RPMI7951 (cell line): ENCODE results near the gene APPL1. TPM values are rescaled to one million over a fixed set of nuclear protein-coding genes. Genes with fewer than 3 reads are reported as not detected.

Experiments used
- DNase-seq: peaks from one replicate; pipeline ENCODE4 v3.0.0-alpha.2; 2012; ENCODE audit warnings: low read depth
- total RNA-seq: library from RNA; depleted of rRNA; stranded (reverse); fragments of >200 nt; shearing (Covaris generic); gene quantifications from 2 replicates; pipeline ENCODE4 v1.2.3, GENCODE V29; 2014; rRNA removed

APPL1 gene, protein sequence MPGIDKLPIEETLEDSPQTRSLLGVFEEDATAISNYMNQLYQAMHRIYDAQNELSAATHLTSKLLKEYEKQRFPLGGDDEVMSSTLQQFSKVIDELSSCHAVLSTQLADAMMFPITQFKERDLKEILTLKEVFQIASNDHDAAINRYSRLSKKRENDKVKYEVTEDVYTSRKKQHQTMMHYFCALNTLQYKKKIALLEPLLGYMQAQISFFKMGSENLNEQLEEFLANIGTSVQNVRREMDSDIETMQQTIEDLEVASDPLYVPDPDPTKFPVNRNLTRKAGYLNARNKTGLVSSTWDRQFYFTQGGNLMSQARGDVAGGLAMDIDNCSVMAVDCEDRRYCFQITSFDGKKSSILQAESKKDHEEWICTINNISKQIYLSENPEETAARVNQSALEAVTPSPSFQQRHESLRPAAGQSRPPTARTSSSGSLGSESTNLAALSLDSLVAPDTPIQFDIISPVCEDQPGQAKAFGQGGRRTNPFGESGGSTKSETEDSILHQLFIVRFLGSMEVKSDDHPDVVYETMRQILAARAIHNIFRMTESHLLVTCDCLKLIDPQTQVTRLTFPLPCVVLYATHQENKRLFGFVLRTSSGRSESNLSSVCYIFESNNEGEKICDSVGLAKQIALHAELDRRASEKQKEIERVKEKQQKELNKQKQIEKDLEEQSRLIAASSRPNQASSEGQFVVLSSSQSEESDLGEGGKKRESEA
- total RNA-seq = 57.7 and 72.8 TPM in 2 replicates

DNA sequence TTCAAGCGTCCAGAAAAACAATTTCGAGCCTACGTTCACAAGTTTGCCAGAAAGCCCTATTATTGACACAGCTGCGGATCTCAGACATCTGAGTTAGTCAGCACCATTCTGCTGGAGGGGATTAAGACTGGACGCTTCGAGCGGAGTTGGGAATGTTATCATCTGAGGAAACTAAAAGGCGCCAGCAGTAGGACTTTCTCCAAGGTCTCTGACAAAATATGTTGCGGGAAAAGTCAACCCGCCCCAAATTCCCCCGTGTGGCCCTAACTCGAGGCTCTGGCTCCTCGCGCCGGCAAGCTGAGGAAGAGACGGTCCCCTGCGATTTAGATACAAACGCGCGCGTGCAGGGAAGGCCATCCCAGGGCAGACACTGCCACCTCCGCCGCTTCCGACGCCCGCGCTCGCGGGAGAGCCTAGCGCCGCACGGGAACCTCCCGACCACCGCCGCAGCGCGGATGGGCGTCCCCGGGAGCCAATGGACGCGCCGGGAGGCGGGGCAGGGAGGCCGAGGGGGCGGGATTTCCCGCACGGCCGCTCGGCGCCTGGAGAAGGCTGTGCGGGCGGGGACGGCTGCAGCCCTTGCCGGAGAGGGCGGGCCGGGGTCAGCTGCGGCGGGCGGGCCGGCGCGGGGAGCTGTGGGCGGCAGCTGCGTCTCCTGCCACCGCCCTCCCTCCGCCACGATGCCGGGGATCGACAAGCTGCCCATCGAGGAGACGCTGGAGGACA is at the start of gene APPL1:
Gene APPL1 (plus strand): TSS at position 526 of the 726 bp plus-strand sequence. CDS start 155 bp downstream, at position 681.
- peak; percentile 92 for DNase-seq

DNA sequence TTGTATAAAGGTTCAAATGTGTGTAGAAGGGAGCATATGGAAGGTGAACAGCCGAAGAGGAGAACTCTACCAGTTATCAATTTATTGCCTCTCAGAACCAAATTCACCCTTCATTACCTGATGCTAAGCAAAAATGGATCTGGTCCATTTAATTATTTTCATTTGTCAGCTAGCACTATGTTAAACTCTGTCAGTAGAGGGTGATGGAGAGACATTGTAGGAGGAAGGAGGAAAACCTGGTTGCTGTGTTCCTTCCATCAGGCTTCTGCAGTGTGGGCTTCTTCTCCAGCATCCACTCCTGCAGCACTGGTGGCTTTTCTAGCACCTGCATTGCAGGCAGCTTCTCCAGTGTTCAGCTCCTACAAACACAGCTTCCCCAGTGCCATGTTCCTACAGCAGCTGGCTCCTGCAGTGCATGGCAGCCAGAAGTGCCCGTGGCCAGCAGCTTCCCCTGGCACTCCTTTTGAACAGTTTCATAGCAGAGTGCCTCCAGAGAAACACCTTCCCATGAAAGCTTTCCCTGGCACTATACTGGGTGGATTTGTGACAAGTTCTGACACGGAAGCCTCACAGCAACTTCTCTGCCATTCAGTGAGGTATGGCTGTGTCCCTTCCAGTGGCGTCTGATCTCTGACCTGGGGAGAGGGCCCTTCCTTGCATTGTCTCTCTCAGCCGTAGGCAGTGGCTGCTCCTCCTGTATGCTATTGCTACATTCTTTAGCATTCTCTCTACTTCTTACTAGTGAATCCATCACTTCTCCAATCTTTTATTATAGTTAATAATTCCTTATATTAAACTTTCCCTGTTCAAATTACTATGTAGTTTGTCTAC is 47.7 kb upstream of the APPL1 start:
- peak; percentile 35 for DNase-seq

DNA sequence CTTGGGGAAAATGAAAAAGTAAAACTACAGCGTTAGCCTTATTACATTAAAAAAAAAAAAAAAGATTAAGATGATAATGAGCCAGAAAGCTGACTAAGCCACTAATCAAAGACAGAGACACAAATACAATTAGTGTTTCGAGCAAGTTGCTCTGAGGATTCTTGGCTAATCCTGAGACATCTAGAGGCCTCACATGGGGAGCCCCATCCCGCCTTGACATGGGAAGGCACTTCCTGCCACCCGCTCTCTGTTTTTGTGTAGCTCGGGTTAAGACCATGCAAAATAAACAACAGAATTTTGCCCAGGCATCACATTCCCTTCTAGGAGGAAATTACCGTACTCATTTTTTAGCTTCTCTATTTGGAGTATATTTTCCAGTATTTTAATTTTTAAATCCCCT is 43.0 kb upstream of the APPL1 start:
- peak; percentile 13 for DNase-seq

DNA sequence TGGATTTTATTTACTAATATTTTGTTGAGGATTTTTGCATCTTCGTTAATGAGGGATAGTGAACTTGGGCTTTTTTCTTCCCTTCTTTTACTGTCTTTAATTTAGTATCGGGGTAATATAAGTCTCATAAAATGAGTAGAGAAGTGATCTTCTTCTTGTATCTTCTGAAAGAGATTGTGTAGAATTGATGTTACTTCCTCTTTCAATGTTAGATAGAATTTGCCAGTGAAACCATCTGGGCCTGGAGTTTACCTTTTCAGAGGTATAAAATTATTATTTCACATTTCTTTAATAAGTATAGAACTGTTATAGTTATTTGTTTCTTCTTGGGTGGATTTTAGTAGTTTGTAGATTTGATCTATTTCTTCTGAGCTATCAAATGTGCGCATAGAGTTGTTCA is 35.5 kb upstream of the APPL1 start:
- DNase-seq = no peak

DNA sequence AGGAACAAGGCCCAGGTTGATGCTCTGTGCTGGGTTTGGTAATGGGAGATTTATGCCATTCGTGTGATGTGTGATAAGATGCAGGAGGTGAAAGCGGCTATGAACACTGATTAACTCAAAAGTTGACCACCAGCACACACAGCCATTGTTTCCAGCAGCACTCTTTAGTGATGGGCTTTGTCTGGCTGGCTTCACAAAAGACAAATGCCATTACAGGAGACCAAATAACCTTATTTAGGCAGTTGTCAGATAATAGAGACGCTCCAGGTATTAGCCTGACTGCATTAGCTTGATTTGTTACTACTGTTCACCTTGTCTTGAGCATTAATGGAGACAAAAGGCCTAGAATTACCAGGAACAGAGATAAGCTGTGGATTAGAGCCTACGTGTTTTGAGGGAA is 32.9 kb upstream of the APPL1 start:
- no peak for DNase-seq

DNA sequence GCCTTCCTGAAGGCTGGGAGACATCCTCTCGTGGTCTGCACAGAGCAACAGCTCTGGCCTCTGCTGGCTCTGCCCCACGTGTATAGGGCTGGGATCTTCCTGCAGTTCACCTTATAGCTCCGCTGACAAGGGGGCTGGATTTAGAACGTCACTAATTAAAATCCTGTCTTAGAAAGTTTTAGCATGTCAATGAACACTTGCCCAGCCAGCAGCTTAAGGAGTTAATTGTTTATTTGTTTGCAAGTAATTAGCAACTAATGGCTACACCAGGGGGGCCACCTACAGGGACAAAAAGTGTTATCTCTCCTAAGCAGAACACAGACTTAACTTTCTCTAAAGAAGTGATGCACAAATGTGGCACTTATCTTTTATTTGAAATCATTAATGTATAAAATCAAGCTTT is 27.6 kb upstream of the APPL1 start, which contains the start of gene HESX1:
Gene HESX1 (minus strand): TSS at position 84 of the 403 bp plus-strand sequence. CDS start 60 bp downstream, at position 24.
- no peak for DNase-seq

DNA sequence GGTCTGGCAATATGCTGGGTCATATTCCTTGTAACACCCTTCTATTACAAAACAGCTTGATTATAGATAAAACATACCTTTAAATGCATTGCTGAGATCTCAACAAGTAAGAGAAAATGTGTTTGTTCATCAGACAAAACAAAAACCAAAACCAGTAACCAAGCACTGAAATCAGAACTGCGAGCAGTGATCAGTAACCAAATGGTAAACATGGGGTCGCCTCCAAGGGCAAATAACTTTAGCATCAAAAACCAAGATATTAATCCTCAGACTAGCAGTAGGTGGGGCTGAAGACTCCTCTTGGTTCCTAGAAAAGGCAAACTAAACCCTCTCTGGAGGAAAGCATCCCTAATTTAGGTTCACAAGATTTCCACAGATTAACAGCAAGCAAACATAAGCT is 21.1 kb upstream of the APPL1 start:
- DNase-seq = no peak

DNA sequence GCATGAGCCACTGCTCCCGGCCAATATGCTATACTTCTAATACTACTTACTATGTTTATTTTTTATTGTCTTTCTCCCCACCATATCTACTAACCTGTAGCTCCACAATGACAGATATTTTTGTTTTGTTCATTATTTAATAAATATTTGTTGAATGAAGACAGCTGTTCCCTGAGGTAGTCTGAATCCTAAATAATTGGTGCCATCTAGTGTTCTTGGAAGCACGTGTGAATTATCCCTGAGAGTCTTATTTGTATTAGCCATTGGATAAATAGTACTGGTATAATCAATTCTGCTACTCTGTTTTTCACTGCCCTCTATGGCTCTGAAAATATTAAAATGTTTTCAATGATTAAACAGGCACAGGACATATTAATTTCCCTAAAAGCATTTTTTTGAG is 5.6 kb upstream of the APPL1 start:
- DNase-seq = peak; percentile 41

DNA sequence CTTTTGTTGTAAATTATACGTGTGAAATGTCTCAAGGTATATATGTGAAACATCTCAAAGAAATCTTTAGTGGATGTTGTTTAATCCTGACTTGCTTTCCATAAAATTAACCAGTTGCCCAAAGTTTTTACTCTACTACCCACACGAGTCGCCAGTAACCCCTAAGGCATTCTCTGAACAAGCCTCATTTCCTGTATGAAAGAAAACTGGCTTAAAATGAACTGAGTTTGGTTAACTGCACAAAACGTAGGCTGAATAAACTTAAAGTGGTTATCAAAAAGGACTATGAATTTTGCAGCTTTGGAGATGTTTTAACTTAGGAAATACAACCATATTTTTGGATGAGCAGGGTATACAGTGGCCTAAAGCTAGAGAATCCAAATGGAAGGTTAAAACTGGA is 2.7 kb upstream of the APPL1 start:
- DNase-seq = peak; percentile 37

DNA sequence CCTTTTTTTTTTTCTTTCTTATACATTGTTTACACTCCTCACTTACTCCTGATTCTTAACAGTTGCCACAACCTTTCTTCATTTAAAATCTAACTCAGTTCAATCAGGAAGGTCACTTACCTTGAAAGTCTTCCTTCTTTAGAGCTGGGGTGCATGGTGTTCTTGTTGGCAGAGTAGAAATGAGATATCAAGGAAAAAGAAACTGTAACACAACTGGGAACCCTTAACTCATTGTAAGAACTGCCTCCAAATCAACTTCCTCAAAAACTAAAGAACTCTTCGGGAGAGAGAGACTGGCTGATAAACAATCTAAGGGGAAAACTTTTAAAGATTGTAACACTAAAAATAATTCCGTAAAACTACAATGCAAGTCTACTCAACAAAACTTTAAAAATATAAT is 1.4 kb upstream of the APPL1 start:
- DNase-seq = no peak

DNA sequence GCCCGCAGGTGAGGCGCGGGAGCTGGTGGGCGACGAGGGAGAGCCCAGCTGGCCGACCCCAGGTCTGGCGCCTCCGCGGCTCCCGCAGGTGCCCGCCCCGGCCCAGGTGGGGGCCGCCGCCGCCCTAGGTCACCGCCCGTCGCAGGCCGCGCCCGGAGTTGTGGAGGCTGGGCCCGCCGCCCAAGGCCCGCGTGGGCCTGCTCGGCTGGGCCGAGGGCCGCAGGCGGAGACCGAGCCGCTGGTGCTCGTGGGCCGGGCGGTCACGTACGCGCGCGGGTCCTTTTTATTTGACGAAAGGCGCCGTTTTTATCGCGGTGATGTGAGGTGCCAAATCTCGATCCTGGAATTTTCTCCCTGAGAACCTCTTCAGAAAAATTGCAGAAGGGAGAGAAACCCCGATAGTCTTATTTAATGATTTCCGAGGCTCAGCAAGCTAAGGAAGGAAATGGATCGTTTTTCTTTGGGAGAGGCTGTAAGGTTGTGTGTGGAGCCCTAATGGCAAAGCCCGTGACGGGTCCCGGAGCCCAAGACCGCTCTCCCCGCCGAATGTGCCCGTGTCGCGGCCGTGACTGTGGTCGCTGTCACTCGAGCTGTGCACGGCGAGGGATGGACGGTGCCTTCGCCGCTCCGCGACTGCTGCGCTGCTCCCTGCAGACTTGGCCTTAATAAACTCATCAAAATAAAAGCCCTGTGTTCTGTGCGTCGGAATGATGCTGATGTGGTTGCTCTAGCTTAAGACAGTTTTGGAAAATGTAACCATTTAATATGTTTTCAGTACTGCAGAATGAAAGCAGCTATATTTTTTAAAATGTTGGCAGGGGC is 612 bp downstream of the APPL1 start:
- peak; percentile 59 for DNase-seq

DNA sequence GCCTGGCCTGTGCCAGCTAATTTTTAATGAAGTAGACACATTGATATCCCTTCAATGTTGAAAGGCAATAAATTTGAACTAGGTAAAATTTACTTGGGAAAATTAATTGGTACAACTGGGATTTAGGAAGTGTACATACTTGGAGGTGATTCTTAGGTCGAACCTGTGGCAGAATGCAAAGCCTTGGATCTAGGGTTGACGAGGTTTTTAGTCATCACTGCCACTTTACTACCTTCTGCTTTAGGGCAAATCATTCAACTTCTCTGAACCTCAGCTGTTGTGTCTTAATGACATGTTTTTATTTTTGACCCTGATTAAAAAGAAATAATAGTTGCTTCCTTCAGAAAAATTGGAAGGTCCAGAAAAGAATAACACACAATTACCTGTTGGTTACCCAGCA is 2.5 kb downstream of the APPL1 start:
- peak; percentile 6 for DNase-seq

DNA sequence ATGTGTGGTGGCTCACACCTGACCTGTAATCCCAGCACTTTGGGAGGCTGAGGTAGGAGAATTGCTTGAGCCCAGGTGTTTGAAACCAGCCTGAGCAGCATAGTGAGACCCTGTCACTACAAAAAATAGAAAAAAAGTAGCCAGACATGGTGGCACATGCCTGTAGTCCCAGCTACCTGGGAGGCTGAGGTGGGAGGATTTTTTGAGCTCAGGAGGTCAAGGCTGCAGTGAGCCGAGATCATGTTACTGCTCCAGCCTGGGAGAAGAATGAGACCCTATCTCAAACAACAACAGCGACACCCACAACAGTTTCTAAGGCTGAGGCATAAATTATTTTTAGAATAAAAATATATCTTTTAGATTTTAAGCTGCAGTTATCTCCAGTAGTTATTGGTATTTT is 6.3 kb downstream of the APPL1 start:
- DNase-seq = no peak

DNA sequence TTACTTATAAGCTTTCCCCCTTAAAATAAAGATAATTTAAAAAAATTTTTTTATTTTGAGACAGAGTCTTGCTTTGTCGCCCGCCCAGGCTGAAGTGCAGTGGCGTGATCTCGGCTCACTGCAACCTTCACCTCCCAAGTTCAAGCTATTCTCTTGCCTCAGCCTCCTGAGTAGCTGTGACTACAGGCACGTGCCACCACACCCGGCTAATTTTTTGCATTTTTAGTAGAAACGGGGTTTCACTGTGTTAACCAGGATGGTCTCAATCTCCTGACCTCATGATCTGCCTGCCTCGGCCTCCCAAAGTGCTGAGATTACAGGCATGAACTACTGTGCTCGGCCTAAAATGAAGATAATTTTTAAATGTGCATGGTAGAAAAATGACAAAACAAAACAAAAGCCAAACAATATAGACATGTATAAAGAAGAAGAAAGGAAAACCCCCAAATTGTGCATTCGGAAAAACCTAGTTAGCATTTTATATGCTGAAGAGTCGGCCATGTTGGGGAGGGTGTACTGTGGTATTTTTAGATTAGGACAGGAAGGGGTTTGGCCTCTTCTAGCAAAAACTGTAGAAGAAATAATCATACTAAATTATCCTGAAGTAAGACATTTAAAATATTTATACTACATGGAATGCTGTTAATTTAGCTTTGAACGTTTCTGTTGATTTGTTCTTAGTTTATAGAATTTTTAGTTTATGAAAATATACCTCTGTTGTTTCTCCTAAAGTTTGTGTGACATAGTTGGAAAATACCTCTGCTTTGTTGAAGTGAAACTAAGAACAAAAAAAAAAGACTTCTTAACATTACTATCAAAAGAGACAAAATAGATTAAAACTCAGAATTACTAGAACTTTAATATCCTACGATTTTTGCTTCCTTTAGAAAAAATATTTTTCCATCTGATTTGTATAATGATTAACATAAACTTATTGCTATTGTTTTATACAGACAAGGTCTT is 7.4 kb downstream of the APPL1 start:
- DNase-seq = no peak

DNA sequence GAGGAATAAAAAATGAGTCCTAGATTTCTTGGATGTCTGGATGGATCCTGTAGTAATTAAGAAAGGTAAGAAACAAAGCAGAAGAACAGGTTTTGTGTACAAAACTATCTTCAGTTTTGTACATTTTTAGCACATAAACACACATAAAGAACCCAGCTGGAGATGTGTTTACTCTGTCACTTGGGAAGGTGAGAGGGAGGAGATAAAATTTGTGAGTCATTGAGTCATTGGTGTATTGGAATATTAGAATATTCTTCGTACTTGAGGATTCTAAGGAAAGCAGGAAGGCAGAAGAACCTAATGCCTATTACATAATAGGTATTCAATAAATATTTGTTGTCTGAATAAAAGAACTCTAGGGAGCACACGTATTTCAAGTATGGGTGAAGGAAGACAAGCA is 17.4 kb downstream of the APPL1 start:
- no peak for DNase-seq

DNA sequence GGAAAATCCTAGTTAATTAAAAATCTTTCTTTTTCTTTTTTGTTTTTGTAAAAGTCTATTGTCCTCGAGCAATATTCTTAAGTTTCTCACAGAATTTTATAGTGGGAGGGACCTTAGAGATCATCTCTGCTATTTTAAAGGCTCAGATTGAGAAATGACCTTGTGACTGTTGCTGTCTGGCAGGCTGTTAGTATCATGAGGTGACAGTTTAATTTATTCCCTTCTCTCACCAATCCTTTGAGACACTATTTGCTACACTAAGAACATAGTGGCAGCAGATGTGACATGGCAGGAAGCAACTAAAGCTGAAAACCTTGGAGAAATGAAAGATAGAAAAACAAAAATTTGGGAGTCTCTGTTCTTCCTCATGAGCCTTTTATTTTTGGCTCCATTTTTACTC is 24.9 kb downstream of the APPL1 start:
- no peak for DNase-seq

DNA sequence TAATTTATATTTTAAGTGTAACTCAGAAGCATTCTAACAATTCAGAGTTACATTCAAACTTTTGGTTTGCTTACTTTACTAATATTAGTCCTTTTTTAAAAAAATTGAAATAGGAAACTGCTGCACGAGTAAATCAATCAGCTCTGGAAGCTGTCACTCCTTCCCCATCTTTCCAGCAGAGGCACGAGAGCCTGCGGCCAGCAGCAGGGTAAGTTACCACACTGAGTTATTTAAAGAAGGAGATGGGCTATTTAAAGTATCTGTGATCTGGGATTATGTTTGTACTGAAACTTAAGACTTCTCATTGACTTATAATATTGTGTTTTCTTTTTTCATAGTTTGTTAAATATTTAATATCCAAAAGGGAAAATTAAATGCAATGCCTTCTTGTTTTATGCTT is 29.3 kb downstream of the APPL1 start:
- no peak for DNase-seq

DNA sequence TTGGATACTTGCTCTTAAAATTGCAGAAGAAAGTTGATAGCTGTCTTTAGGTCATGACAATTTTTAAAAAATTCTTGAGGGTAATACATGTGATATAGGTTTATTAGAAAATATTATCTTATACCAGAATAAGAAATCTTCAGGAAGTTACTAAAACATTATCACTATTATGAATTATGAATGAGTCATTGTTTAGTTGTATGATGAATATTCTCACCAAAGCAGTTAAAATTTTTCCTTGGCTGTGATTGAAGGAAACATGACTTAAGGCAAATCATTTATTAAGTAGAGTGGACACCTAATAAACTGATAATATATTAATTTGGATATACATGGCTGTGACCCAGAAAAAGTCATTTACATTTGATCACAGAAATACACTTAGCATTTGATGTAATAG is 30.1 kb downstream of the APPL1 start:
- DNase-seq = no peak

DNA sequence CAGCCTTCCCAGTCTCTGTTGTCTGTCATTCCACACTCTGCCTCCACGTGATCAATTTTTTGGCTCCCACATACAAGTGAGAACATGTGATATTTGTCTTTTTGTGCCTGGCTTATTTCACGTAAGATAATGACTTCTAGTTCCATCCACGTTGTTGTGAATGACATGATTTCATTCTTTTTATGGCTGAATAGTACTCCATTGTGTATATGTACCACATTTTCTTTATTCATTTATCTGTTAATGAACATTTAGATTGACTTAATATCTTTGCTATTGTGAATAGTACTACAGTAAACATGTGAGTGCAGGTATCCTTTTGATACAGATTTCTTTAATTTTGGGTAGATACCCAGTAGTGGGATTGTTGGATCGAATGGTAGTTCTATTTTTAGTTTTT is 33.6 kb downstream of the APPL1 start:
- no peak for DNase-seq
